Body of pancreas (tissue), 4 donors: ENCODE results near the gene HOXA6. TPM values are rescaled to one million over a fixed set of nuclear protein-coding genes. Genes with fewer than 3 reads are reported as not detected.

Source experiments
- ATAC-seq: fragments of 150-250 bp; one replicate; pipeline ENCODE4 v1.9.1; 2016
- DNase-seq, 4 donors: peaks; one replicate each; pipeline ENCODE4 v3.0.0-alpha.2; 2019
- H3K27ac ChIP-seq, 4 donors: fragments of 200-600 bp; sonication (generic); 1 replicate in 3 of 4; 2 replicates in 1 of 4; pipeline versions ENCODE4 v1.5.1 to v1.6.1; 2016 to 2019; ENCODE audit warnings: mild to moderate bottlenecking in 1 of 4, mixed read lengths in 1 of 4, moderate library complexity in 1 of 4
- H3K27me3 ChIP-seq, 2 donors: fragments of 200-600 bp; sonication (generic); one replicate each; pipeline ENCODE4 v1.6.0; 2016; ENCODE audit warnings: mild to moderate bottlenecking in 1 of 2
- H3K36me3 ChIP-seq, 2 donors: fragments of 200-600 bp; sonication (generic); replicated peaks in 1 of 2; 2 replicates each; pipeline ENCODE4 v1.5.1; 2016; ENCODE audit warnings: low read depth in 2 of 2; ENCODE audit not compliant: insufficient read depth in 1 of 2
- H3K4me1 ChIP-seq: fragments of 200-600 bp; sonication (generic); one replicate; pipeline ENCODE4 v1.6.0; 2016
- H3K4me3 ChIP-seq, 2 donors: fragments of 200-600 bp; sonication (generic); 1 replicate in 1 of 2; 2 replicates in 1 of 2; pipeline ENCODE4 v1.5.1; 2016 to 2019
- H3K9me3 ChIP-seq, 3 donors: fragments of 200-600 bp; sonication (generic); 1 replicate in 2 of 3; 2 replicates in 1 of 3; pipeline ENCODE4 v1.5.1; 2016
- POLR2A ChIP-seq, 3 donors: fragments of 450-650 bp; IDR thresholded peaks; one replicate each; pipeline ENCODE4 v1.6.1; 2016; ENCODE audit warnings: antibody characterized with exemption in 3 of 3, mild to moderate bottlenecking in 2 of 3
- whole genome bisulfite sequencing, 2 donors: methylation state at CpG; one replicate each; pipeline ENCODE4 v1.1.5; 2017; 5-methylcytosine and 5-hydroxymethylcytosine counted together
- intact Hi-C: fragments of 100-400 bp; cut with DNase I; formaldehyde crosslinking; loops from one replicate; pipeline ENCODE4 v1.15.1; 2023
- total RNA-seq, 2 donors: library from RNA; depleted of rRNA; stranded (reverse); fragments of >200 nt; gene quantifications; one replicate each; pipeline ENCODE4 v1.1.0, GENCODE V29; 2016
- TF ChIP-seq, protein P1 (sequence below), 7 experiments: fragments of 450-650 bp in 4 of 7; fragments of 200-600 bp in 3 of 7; sonication (generic) in 3 of 7; IDR thresholded peaks; one replicate each; pipeline ENCODE4 v1.5.1; 2016 to 2019; ENCODE audit warnings: antibody characterized with exemption in 7 of 7

Gene HOXA6
- total RNA-seq, 2 donors from 2014 or later, result not detected

DNA sequence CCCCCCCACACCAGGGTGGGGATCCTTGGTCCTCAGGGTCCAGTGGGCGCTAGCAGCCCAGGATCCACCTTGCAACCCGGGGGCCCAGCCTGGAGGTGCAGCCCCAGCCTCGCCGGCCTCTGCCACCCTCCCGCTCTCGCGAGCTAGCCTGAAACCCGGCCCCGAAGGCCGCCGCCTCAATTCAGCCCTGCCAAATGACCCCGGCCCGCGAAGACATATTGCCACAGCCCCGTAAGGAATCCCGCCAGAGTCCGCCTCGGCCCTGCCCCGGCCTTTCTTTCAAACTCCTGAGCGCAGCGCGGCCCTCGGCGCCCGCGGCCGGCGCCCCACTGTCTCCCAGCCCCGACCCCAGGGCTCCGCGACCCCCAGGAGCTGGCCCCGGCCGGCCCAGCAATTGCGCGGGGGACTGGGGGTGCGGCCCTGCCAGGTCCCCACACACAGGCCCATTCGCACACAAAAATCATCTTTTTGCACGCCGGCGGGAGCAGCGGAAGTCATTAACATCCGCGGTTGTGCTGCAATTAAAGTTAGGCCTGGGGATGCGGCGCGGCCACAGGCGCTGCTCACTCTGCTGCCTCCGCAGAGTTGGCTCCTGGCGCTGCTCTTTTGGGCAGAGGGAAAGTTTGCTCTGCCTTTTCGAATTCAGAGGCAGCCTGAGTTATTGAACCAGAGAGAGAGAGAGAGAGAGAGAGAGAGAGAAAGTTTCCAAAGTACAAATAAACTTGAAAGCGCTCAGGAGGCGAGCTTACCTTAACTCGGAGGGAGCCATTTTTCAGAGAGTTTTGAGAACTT is 8.0 kb downstream of the HOXA6 start:
- Histone ChIP-seq H3K27me3 (peaks cover 0 to 59% of the 10 kb centered on the region in 2 donors), H3K4me1 (peaks cover 28% of the 10 kb centered on the region), H3K36me3 (no peaks in the 10 kb centered on the region), H3K9me3 (no peaks in the 10 kb centered on the region), H3K4me3 (no peak overlapping the region), H3K27ac (peak overlapping the region in 2 of 4 donors; percentile 13 to 36)
- TF ChIP-seq POLR2A (IDR thresholded peaks at IDR 0.05), result no peak
- TF ChIP-seq, protein P1, sequence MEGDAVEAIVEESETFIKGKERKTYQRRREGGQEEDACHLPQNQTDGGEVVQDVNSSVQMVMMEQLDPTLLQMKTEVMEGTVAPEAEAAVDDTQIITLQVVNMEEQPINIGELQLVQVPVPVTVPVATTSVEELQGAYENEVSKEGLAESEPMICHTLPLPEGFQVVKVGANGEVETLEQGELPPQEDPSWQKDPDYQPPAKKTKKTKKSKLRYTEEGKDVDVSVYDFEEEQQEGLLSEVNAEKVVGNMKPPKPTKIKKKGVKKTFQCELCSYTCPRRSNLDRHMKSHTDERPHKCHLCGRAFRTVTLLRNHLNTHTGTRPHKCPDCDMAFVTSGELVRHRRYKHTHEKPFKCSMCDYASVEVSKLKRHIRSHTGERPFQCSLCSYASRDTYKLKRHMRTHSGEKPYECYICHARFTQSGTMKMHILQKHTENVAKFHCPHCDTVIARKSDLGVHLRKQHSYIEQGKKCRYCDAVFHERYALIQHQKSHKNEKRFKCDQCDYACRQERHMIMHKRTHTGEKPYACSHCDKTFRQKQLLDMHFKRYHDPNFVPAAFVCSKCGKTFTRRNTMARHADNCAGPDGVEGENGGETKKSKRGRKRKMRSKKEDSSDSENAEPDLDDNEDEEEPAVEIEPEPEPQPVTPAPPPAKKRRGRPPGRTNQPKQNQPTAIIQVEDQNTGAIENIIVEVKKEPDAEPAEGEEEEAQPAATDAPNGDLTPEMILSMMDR (IDR thresholded peaks at IDR 0.05), result no peak
- DNase-seq, result no peak
- intact Hi-C loops, result no loop called here
- WGBS, 2 donors, result 22 to 26% methylated on average over 12 to 51 of the region's 53 CpGs
- no peak for ATAC-seq

DNA sequence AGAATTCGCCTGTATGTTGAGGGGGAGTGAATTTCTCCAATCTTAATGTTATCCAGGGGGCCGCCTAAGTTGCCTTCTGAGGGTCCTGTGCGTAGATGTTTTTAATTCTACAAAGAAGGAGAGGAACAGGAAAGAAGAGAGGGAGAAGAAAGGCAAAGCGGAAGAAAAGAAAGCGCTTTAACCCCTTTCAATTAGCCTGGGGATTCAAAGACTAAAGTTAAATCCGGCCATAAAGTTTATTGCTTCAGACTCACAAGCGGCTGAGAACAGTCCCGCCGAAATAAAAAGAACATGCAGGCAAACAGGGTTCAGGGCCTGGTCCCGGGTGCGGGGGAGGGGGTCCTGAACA is 8.6 kb downstream of the HOXA6 start:
- intact Hi-C loops, result no loop called here
- H3K36me3 ChIP-seq, result no peaks in the 10 kb centered on the region
- no peak for TF ChIP-seq POLR2A (IDR thresholded peaks at IDR 0.05)
- TF ChIP-seq, protein P1 (IDR thresholded peaks at IDR 0.05), result no peak
- peak overlapping the region in 2 of 4 donors; percentile 13 to 36 for H3K27ac ChIP-seq
- H3K4me3 ChIP-seq, result no peak overlapping the region
- WGBS, 2 donors, result 25 to 27% methylated on average over 11 of the region's 11 CpGs
- DNase-seq (no peak), ATAC-seq (no peak)
- H3K27me3 ChIP-seq, result peaks cover 0 to 53% of the 10 kb centered on the region in 2 donors
- no peaks in the 10 kb centered on the region for H3K9me3 ChIP-seq
- H3K4me1 ChIP-seq, result peaks cover 26% of the 10 kb centered on the region

DNA sequence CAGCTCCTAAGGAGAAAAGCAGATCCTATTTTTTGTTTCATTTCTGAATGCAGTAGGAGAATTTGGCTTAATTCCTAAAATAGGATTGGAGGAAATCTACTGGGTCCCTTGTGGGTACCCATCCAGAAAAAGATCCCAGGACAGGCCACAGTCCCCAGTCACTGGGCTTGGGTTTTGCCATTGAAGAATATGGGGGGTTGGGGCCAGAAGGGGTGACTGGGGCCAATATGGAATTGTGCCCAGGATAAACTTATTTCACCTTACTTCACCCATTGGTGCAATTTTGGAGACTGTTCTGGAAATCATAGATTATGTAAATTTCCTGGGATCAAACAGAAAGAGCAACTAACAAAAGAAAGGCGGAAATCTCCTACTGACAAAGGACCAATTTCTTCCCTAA is 9.1 kb downstream of the HOXA6 start:
- TF ChIP-seq, protein P1 (IDR thresholded peaks at IDR 0.05), result no peak
- no peak for TF ChIP-seq POLR2A (IDR thresholded peaks at IDR 0.05)

DNA sequence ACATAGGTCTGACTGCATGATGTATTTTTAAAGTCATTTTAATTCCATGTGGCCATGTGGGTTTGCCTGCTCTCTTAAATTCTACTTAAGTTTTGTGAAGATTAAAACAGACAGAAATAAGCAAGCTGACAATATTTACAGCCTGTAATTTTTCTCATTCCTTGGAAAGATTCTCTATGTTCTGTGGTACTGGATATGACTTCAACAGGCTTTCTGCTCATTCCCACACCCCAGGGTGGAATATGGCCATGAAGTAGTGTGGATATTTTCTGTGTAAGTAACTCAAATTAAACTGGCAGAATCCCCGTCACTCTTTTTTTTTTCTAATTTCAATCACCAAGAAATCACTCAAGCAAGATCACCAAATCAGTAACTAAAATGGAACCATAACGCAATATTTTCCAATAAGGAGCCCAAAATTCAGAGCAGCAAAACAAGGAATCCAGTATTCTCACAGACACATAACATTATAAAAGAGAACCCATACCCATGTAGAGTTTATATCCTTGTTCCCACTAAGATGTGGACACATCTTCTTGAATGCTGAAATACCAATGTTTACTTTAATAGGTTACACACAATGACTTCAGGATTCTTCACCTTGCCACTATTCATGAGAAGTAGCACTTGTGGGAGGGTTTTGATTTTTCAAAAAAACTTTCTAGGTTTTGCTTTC is 9.8 kb downstream of the HOXA6 start:
- DNase-seq, result no peak
- H3K9me3 ChIP-seq, result no peaks in the 10 kb centered on the region
- 32 to 33% methylated on average over 2 of the region's 2 CpGs for WGBS, 2 donors
- no peak overlapping the region for H3K27ac ChIP-seq
- H3K36me3 ChIP-seq, result no peaks in the 10 kb centered on the region
- H3K4me1 ChIP-seq, result peaks cover 15% of the 10 kb centered on the region
- H3K27me3 ChIP-seq, result peaks cover 0 to 44% of the 10 kb centered on the region in 2 donors
- intact Hi-C loops, result no loop called here
- no peak for TF ChIP-seq POLR2A (IDR thresholded peaks at IDR 0.05)
- no peak overlapping the region for H3K4me3 ChIP-seq
- no peak for ATAC-seq

More for the DNA sequence above, 9.1 kb downstream of the HOXA6 start:
- Histone ChIP-seq H3K27ac (no peak overlapping the region), H3K4me1 (peaks cover 22% of the 10 kb centered on the region), H3K9me3 (no peaks in the 10 kb centered on the region), H3K36me3 (no peaks in the 10 kb centered on the region), H3K27me3 (peaks cover 0 to 48% of the 10 kb centered on the region in 2 donors), H3K4me3 (no peak overlapping the region)
- intact Hi-C loops, result no loop called here
- whole genome bisulfite sequencing, 2 donors, result 47 to 64% methylated on average over 1 of the region's 1 CpG
- no peak for DNase-seq
- no peak for ATAC-seq

DNA sequence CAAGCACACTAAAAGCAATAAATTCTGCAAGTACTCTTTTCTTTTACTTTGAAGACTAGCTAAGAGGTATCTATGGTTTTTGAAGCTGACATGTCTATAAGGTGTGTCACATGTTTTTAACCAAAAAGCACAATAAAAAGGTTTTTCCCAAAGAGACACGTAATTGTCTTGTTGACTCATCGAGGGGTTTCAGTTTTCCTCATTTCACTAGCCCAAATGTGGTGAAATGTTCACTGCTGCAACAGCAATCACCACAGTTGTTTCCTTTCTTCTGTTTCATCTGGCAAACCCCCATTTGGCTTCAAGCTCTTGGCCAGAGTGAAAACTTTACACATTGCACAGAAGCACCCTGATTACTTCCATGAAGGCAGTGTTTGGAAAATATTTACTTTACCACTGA is 13.2 kb downstream of the HOXA6 start:
- DNase-seq, result no peak
- H3K27ac ChIP-seq, result no peak overlapping the region
- H3K36me3 ChIP-seq, result no peaks in the 10 kb centered on the region
- intact Hi-C loops, result no loop called here
- ATAC-seq, result no peak
- no peak overlapping the region for H3K4me3 ChIP-seq
- H3K9me3 ChIP-seq, result no peaks in the 10 kb centered on the region
- H3K27me3 ChIP-seq, result peaks cover 0 to 29% of the 10 kb centered on the region in 2 donors
- WGBS, 2 donors, result 6 to 14% methylated on average over 2 of the region's 2 CpGs
- peaks cover 12% of the 10 kb centered on the region for H3K4me1 ChIP-seq
- TF ChIP-seq POLR2A (IDR thresholded peaks at IDR 0.05), result no peak
- TF ChIP-seq, protein P1 (IDR thresholded peaks at IDR 0.05), result no peak
